ENCODE results near the gene INCENP.

The INCENP gene

DNA sequence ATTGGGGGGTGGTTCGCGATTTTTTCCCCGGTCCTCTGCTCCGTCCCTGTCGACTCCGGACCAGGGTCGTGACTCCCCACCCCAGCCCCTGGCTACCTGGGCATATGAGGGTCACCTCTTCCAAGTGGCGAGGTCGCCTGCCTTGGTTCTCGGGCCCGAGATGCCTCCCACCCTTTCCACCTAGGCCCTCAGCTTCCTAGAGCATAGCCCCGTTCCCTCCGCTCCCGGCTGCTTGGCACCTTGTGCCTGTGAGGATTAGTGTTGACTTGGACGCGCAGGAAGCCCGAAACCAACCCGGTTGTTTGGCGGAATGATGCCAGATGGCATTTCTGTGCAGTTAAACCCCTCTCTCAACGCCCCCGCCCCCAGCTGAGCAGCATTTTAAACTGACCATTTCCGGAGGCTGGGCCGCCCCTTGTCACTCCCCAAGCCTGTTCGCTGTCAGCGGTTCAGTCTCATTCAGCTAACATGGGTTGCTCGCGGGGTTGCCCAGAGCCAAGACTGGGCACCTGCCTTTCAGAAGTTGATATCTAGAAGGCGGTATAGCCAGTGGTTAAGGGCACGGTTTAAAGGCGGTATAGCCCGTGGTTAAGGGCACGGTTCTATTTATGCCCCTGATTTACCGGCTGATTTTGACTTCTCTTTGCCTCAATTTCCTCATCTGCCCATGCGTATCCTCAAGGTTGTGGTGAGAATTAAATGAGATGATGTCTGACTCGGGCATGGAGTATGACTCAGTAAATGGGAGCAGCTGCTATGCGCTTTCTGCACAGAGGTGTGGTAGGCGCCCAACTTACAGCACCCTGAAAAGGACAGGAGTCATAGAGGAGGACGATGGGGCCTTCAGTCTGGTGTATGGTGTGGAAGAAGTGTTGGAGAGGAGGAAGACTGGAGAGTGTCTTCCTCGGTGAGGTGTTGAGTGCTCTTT, 639 bp downstream of the INCENP start:
- no peak for DNase-seq (ENCODE audit: low read depth)

DNA sequence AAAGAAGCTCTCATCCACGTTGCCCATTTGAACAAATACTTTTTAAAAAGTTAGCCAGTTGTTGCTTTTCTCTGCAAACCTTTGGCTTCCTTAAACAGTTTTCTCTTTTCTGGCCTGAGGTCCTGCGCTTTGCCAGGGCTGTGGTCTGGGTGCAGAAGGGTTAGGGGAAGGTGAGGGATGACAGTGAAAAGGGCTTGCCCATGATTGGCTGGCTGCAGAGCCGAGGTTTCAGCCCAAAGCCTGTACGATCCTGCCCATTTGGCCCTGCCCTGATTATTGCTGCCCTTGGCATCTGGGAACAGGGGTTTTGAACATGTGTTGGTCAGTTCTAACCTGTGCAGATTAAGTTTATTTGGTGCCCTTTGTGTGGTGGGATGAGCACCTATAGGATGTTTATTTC, 1.5 kb downstream of the INCENP start:
- DNase-seq (ENCODE audit: low read depth), result no peak

DNA sequence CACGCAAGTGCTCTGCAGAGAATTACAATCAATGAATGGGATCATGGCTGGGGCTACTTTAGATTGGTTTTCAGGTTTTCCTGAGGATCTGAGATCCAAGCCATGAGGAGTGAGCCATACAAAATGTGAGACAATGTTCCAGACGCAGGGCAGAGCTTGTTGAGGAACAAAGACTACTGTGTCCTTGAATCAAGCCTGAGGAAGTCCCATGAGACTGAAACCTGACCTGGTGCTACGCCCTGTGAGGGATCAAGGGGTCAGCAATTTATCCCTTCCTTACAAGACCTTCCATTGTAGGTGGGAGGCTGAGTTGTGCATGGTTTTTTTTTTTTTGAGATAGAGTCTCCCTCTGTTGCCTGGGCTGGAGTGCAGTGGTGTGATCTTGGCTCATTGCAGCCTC, 2.1 kb downstream of the INCENP start:
- no peak for DNase-seq (ENCODE audit: low read depth)

DNA sequence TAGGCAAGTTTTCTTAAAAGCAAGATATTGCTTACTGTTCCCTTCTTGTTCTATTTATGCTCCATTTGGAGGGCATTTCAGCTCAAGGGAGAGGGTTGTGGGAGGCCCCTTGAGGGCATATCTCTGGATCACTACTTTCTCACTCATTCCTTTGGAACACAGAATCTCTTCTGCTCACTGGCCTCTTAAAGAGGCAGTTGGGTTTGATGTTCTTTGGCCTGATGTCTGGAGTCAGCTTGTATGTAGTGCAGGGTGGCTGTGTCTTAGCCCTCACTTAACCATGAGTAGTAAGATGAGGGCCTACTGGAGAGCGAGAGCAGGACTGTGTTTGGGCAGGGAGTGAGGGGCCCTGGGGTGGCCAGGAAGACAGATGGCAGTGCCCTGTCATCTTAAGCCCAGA, 3.6 kb downstream of the INCENP start:
- no peak for DNase-seq (ENCODE audit: low read depth)

DNA sequence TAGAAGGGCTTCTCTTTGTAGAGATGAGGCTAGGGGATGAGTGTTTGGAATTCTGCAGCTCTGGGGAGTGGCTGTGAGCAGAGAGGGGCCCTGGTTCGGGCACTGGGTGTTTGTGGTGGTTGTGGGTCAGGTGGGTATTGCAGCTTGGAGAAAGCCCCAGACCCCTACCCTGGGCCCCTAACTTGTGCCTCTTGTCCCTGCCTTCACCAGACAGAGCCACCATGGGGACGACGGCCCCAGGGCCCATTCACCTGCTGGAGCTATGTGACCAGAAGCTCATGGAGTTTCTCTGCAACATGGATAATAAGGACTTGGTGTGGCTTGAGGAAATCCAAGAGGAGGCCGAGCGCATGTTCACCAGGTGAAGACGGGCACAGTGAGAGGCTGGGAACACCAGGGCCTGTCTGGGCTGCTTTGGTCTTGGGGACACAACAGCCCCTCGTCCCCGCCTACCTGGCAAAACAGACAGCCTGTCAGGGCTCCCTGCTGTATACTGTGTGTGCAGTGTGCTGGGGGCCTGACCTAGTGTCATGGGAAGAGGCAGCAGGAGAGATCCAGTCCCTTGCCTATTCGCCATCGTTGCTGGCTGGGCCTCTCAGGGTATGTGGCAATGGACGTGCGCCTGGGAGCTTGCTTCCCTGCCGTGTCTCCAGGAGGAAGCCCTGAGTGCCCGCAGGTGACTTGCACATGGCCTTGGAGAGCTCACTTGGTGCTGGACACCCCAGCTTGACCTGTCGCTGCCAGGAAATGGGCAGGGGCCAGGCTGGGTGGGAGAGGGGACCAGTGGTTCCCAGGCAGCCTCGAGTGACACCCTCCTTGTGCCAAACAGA, 4.3 kb downstream of the INCENP start:
- DNase-seq (ENCODE audit: low read depth), result no peak

DNA sequence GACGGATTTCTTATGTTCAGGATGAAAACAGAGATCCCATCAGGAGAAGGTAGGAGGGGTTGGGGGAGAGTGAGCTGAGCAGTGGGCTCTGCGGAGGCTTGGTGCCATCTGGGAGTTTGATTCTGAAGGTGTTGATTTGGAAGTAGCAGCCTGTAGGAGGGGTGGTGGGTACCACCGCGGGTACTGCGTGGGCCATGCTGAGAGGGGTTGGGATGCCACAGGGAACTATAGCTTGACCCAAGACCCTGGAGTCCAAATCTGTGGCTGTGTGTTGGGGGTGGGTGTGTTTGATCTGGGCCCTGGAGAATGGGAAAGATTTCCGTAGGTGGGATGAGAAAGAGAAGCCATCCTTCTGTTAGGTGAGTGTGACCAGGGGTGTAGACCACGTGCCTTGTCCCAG, 5.0 kb downstream of the INCENP start:
- DNase-seq (ENCODE audit: low read depth), result no peak

DNA sequence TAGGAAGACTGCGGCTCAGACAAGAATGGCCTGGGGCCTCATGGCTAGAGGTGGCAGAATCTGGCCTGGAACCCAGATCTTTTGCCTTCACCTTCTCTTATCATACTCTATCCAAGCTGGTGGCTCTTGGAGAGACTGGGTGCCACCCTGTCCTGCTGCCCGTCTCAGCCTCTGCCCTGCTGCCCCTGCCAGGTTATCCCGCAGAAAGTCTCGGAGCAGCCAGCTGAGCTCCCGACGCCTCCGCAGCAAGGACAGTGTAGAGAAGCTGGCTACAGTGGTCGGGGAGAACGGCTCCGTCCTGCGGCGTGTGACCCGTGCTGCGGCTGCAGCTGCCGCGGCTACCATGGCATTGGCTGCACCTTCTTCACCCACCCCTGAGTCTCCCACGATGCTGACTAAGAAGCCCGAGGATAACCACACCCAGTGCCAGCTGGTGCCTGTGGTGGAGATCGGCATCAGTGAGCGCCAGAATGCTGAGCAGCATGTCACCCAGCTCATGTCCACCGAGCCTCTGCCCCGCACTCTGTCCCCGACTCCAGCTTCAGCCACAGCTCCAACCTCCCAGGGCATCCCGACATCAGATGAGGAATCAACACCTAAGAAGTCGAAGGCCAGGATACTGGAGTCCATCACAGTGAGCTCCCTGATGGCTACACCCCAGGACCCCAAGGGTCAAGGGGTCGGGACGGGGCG, 5.9 kb downstream of the INCENP start:
- DNase-seq (ENCODE audit: low read depth), result no peak

DNA sequence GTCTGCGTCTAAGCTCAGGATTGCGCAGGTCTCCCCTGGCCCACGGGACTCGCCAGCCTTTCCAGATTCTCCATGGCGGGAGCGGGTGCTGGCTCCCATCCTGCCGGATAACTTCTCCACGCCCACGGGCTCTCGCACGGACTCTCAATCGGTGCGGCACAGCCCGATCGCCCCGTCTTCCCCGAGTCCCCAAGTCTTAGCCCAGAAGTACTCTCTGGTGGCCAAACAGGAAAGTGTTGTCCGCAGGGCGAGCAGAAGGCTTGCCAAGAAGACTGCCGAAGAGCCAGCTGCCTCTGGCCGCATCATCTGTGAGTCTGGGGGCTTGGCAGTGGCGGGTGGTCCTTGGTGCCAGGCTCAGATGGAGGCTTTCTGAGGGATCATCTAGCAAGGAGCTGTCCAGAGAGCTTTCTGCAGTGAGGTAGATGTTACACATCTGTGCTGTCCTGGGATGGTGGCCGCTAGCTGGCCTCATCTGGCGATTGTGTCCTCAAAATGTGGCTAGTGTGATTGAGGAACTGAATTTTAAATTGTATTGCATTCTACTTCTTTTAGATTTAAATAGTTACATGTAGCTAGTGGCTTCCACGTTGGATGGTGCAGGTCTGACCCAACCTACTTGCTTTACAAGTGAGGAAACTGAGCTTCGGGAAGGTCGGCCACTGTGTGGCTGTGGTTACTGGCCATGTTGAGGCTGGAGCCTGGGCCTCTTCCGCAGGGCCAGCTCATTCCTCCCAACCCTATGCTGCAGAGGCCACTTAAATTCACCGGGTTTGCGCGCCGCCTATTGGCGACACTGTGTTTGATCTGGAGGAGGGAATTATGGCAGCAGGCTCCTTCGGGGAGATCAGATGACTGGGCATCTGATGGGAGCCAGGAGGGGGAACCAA, 6.7 kb downstream of the INCENP start:
- no peak for DNase-seq (ENCODE audit: low read depth)

DNA sequence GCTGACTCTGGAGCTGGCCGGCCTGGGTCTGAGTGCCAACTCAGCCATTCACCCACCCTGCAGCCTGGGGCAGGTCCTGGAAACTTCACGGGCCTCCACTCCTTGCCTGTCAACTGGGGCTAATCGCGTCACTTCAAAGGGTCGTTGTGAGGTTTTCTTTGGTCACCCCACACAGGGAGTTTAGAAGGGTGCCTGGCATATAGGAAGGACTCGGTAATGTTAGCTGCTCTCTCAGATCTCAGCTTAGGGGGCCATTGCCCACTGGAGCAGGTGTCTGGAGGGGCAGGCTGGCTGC, 7.3 kb downstream of the INCENP start:
- no peak for DNase-seq (ENCODE audit: low read depth)

DNA sequence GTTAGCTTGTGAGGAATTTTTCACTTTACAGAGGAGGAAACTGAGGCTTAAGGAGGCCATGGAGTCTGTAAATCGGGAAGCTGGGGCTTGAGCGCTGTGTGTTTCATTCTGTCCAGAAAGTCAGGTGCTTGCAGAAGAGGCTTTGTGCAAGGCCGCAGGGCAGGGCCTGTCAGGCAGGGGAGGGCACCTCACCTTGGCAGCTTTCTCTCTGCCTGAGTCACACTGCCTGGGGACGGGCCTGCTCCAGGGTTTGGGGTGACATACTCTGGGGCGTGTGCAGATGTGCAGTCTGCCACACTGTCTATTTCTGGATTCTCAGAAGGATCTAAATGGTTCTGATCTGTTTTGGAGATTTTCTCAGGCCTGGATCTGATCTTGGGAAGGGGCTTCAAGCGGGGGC, 8.4 kb downstream of the INCENP start:
- DNase-seq (ENCODE audit: low read depth), result no peak

DNA sequence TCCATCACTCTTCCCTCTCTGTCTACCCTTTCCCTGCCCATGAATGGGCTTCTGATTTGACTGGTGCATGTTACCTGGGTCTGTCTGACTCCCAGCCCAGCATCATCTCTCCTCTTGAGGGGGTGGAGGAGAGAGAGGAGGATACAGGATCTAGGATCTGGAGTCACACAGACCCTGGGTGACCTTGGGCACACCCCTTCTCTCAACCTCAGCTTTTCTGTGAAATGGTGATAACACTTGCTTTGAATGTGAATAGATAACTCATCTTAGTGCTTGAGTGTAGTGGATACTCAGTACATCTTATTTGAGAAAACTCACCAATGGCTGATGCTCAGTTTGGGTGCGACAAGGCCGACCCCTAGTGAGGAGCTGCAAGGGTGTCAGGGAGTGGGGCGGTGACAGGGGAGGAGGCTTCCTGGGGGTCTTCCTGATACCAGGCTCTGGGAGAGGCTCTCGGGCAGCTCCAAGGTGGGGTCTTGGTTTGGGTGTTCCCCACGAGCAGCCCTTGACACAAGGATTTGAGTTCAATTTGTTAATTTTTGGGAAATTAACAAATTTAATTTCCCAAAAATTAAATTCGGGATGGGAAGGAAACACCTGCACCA, 9.0 kb downstream of the INCENP start:
- DNase-seq (ENCODE audit: low read depth), result no peak

DNA sequence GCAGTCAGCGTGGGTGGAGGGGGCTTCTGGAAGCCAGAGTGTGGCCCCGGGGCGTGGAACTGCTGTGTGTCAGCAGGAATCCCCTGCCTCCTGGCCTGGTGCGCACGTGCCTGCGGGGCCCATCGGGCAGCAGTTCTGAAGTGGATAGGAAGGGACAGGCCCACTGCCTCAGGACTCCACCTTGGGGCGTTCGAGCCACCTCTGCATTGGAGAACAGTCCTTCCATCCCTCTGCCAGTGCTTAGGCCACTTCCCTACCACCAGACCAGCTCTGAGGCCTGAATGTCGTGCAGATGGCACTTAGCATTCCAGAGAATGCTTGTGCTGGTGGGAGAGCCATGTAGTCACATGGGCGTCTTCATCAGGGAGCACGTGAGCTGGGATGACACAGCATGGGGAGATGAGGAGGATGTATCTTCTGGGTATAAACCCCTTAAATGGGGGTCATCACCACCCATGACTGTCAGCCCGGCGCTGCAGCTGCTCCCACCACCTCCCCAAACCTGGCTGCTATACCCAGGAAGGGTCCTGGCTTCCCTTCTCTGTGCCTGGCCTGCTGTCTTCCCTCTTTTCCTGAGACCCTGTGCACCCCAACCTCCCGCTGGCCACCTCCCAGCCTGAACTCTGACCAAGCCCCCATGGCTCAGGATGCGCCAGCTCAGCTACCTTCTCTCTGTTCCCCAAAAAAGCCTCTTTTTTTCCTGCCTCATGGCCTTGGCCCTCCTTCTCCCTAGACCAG, 9.7 kb downstream of the INCENP start:
- no peak for DNase-seq (ENCODE audit: low read depth)

DNA sequence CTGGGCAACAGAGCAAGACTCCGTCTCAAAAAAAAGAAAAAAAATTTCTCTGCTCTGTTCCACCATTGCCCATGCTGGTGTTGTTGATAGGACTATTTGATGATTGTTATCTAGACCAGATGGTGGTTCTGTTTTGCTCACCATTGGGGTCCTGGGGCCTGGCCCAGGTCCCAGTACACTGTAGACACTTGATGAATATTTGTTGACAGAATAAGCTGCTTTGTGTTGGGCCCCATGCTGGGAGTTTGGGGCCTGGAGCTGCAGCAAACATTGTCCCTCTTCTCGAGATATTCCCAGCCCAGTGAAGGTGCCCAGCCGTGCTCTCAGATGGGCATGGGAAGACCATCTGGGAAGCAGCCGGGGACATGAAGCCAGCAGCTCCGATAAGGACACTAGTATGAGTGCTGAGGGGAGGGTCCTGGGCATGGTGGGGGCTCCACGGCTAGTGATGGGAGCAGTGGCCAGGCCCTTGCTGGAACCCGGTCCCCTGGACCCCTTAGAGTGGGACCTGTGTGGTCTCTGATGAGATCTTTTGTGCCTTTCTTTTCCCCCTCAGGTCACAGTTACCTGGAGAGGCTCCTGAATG, 13.6 kb downstream of the INCENP start:
- no peak for DNase-seq (ENCODE audit: low read depth)

DNA sequence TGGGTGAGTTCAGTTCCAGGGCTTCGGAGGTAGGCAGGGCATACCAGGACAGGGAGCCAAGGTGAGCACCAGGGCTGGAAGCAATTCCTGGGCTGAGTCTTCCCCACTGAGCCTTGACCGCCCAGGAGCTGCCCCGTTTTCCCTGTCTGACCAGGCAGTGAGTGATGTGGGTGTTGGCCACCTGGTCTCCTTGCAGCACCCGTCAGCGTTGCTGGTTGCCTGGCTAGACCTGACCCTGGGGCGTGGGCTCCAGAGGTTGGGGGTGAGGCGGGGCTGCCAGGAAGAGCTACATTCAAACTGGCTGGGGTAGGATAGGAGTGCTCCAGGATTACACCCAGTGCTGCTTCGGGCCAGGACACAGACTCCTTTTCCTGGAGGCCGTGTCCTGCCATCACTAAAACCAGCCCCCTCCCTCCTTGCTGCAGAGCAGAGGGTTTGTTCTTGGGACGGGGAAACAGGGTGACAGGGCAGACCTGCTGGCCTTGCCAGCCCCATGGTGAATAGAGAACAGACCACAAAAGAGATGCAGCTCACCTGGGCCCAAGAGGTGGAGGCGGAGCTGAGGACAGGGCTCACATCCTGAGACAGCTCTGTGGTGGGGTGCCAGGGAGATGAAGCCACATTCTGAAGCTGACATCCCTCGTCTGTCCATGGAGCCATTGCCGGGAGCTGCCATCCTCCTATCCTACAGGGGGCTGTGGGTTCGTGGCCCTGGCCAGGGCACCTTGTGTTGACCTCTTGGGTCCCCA, 14.2 kb downstream of the INCENP start:
- DNase-seq (ENCODE audit: low read depth), result no peak

DNA sequence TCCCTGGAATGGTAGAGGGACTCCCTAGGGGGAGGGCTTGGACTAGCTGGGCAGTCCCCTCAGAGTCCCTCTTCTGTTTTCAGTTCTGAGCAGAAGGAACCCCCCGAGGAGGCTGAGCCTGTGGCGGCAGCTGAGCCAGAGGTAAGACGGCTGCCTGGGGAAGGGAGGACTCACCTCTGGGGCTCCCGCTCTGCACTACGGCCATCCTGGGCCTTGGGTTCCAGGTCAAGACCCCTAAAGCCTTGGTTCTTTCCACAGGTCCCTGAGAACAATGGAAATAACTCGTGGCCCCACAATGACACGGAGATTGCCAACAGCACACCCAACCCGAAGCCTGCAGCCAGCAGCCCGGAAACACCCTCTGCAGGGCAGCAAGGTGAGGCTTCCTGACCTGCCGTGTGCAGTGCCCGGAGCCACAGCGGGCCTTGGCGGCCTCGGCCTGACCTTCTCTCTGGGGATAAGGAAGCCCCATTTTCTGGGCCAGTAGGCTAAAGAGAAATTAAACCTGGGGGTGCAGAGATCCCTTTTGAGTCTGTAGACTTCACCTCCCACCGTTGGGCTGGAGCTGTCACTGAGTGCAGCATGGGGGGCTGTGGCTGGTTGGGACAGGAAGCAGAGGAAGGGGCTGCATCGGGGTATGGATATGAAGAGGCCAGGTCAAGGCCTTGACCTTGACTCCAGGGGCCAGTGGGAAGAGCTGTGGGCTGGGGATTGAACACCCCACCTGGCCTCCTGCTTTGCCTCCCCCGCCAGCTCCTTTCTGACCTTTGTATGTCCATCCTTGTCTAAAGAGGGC, 15.0 kb downstream of the INCENP start:
- no peak for DNase-seq (ENCODE audit: low read depth)

DNA sequence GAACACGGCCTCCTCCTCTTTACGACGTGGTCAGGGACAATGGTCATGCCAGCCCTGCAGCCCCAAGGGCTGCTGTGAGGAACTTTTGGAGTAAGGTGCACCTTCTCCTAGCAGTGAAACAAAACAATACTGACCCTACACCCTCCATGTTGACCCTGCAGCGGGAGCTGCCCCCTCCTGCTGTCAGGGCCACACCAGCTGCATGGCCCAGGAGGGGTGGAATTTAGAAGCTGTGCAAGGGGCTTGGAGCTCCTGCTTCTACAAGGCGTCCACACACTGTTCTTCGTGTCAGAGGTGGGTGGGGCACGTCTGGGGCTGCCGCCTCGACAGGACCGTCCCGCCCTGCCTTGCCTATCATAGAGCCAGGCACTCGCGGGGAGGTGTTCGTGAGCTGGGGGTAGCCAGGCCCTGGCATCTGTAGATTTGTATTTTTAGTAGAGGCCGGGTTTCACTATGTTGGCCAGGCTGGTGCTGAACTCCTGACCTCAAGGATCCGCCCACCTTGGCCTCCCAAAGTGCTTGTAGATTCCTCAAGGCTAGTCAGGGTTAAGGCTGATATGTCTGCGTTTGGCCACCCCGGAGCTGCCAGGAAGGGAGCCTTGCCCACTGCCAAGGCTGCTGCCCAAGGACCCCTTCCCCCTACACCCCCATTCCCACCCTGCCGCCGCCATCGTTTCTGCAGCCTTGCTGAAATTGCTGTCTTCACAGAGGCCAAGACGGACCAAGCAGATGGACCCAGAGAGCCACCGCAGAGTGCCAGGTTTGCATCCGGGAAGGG, 15.9 kb downstream of the INCENP start:
- no peak for DNase-seq (ENCODE audit: low read depth)

DNA sequence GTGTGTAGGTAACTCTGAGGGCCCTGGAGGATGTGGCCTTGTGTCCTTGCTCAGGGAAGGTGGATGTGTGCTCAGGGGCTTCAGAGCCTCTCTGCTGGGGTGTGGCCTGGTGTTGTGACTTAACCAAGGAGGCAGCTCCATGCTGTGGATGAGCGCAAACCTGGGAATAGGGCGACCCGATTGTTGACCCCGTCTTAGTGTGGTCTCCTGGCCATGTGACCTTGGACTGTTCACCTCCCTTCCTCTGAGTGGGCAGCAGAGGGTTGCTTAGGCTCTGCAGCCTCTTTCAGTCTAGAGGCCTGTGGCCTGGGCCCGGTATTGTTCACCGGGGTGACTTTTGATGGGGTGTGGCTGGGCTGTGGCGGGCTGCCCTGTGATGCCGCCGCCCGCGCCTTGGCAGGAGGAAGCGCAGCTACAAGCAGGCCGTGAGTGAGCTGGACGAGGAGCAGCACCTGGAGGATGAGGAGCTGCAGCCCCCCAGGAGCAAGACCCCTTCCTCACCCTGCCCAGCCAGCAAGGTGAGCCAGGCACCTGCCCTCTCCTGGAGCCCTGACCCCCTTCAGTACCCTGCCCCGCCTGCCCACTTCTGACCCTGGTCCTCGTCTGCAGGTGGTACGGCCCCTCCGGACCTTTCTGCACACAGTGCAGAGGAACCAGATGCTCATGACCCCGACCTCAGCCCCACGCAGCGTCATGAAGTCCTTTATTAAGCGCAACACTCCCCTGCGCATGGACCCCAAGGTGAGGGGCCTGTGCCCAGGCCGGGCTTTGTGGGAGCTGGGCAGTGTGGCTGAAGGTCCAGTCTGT, 16.7 kb downstream of the INCENP start:
- no peak for DNase-seq (ENCODE audit: low read depth)
